Tibial nerve (tissue), 3 donors: ENCODE results near the gene CDS2.

Source experiments
- CTCF ChIP-seq, 5 experiments: fragments of 200-600 bp in 3 of 5; fragments of 450-650 bp in 2 of 5; sonication (generic) in 3 of 5; IDR thresholded peaks; one replicate each; pipeline ENCODE4 v1.5.1; 2016 to 2019; ENCODE audit warnings: antibody characterized with exemption in 5 of 5, mild to moderate bottlenecking in 3 of 5, moderate library complexity in 2 of 5
- POLR2A ChIP-seq, 2 donors: fragments of 450-650 bp; IDR thresholded peaks; one replicate each; pipeline ENCODE4 v1.6.1; 2017; ENCODE audit warnings: antibody characterized with exemption in 2 of 2, mild to moderate bottlenecking in 2 of 2, moderate library complexity in 2 of 2

- TF ChIP-seq POLR2A (IDR thresholded peaks at IDR 0.05) (no peak), CTCF (IDR thresholded peaks at IDR 0.05) (no peak)
Measured at GRCh38 chr20:5173751-5174150, 46.9 kb downstream of the CDS2 start.
